Astrocyte (in vitro differentiated cells and primary cell): ENCODE measurements around the gene MUSK.

ENCODE experiments used
- CTCF ChIP-seq: IDR thresholded peaks from 2 replicates; pipeline ENCODE4 v1.5.1; 2011; ENCODE audit warnings: low read depth, mild to moderate bottlenecking, inconsistent platforms, low read length, moderate library complexity; ENCODE audit not compliant: insufficient read depth
- EZH2 ChIP-seq: IDR thresholded peaks from 2 replicates; pipeline ENCODE4 v1.6.1; 2012; ENCODE audit warnings: mild to moderate bottlenecking, low read length, inconsistent platforms; ENCODE audit not compliant: insufficient read depth

- TF ChIP-seq CTCF = no peak
- no peak for TF ChIP-seq EZH2
These were observed 152.5 kb downstream of the MUSK start for GRCh38 chr9:110821064-110821463.
